Activated CD4-positive, alpha-beta memory T cell treated with anti-CD3 and anti-CD28 coated beads for 36 hours (primary cell): ENCODE results near the gene EFTUD2. TPM values are rescaled to one million over a fixed set of nuclear protein-coding genes. Genes with fewer than 3 reads are reported as not detected.
A peak's percentile ranks its signal among the peaks of the same experiment; 100 is the strongest.

ENCODE experiments used
- CTCF ChIA-PET: fragments of 350-600 bp; sonication (Branson Sonifier 250); formaldehyde crosslinking; loops from one replicate; lab custom pipeline; 2021; ENCODE audit warnings: antibody characterized with exemption, inconsistent platforms; lab: Charles Lee
- POLR2A ChIA-PET: fragments of 350-600 bp; sonication (Branson Sonifier 250); formaldehyde crosslinking; loops from one replicate; lab custom pipeline; 2021; ENCODE audit warnings: antibody characterized with exemption; lab: Charles Lee
- DNase-seq: peaks from one replicate; pipeline ENCODE4 v3.0.0-alpha.2; 2020
- H3K27ac Mint-ChIP-seq: one replicate; pipeline ENCODE4 v1.8.0; 2021; ENCODE audit warnings: mixed read lengths
- H3K27me3 Mint-ChIP-seq: one replicate; pipeline ENCODE4 v1.8.0; 2021; ENCODE audit warnings: mixed read lengths
- H3K36me3 Mint-ChIP-seq: one replicate; pipeline ENCODE4 v1.8.0; 2021; ENCODE audit warnings: mixed read lengths
- H3K4me1 Mint-ChIP-seq: one replicate; pipeline ENCODE4 v1.8.0; 2021; ENCODE audit warnings: low read depth, mixed read lengths
- H3K4me3 Mint-ChIP-seq: one replicate; pipeline ENCODE4 v1.8.0; 2021; ENCODE audit warnings: mild to moderate bottlenecking, mixed read lengths
- H3K9me3 Mint-ChIP-seq: one replicate; pipeline ENCODE4 v1.8.0; 2021; ENCODE audit warnings: mixed read lengths
- intact Hi-C: fragments of 100-400 bp; cut with micrococcal nuclease; formaldehyde crosslinking; loops from one replicate; pipeline ENCODE4 v1.15.1; 2023
- total RNA-seq, 2 experiments: library from RNA; stranded (reverse); gene quantifications; one replicate each; pipeline ENCODE4 v1.2.3, GENCODE V29; 2021

EFTUD2 gene
- total RNA-seq, 2 experiments from 2014 or later: 162 to 171 TPM

DNA sequence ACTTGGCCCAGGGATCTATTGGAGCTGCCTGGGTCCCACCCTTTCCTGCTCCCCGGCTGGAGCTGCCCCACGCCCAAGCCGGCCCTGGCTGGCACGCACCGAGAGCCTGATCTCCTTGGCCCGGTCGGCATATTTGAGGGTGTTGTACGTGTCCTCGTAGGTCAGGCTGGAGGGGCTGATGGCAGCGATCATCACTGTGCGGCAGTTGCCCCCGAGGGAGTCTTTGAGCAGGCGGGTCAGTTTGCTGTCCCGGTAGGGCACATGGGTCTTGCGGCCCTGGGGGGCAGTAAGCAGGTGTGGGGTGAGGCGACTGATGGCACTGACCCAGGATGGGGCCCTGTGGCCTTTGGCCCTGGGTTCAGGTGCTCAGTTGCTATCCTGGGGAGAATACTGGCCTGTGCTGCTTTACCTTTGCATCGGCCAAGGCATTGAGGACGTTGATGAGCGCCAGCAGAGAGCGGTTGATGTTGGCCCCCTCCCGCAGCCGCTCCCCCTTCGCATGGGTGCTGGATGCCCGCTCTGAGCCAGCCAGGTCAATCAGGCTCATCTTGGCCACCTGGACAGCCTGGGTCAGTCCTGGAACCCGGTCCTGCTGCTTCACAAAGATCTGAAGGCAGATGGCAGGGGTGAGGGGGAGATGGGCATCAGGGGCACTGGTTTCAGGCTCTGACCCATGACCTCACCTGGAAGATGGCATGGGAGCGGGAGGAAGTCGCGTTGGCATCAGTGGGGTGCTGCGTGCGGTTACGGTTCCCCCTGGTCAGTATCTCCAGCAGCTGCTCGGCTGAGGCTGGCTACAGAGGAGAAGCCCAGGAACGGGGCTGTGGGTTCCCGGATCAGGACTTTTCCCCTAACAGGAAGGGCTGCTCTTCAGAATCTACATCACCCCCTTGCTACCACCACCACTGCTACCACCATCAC lies 34.8 kb upstream of the EFTUD2 start:
- no peak overlapping the region for H3K4me3 Mint-ChIP-seq
- H3K27me3 Mint-ChIP-seq: no peaks in the 10 kb centered on the region
- ChIA-PET CTCF (no interaction called here), POLR2A (no interaction called here)
- H3K27ac Mint-ChIP-seq: no peak overlapping the region
- peaks cover 29% of the 10 kb centered on the region for H3K36me3 Mint-ChIP-seq
- intact Hi-C loops: no loop called here
- peak; percentile 7 for DNase-seq
- no peaks in the 10 kb centered on the region for H3K4me1 Mint-ChIP-seq
- H3K9me3 Mint-ChIP-seq: no peaks in the 10 kb centered on the region

DNA sequence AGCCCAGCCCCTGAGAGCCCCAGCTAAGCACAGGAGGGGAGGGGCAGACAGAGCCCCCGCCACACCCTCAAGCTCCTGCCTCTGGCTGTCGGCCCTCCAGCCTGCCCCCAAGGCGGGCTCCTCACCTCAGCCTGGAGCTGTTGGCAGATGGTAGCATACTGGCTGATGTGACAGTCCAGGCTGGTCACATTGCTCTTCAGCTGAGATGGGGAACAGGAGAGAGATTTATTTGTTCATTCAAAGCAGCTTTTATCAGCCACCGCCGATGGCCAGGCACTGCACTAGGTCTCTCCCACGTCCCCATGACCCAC lies 33.5 kb upstream of the EFTUD2 start:
- no peak for DNase-seq
- Mint-ChIP-seq H3K27me3 (no peaks in the 10 kb centered on the region), H3K36me3 (peaks cover 32% of the 10 kb centered on the region), H3K4me1 (no peaks in the 10 kb centered on the region), H3K4me3 (no peak overlapping the region), H3K9me3 (no peaks in the 10 kb centered on the region), H3K27ac (no peak overlapping the region)
- POLR2A ChIA-PET: interaction anchor here (1.1 kb wide), 1 partner anchor 9 kb away, joined by 3 read pairs; no protein-coding TSS in a partner anchor
- CTCF ChIA-PET: interaction anchor here (2.7 kb wide), 1 partner anchor 12 kb away, joined by 11 read pairs; no protein-coding TSS in a partner anchor
- intact Hi-C loops: no loop called here

DNA sequence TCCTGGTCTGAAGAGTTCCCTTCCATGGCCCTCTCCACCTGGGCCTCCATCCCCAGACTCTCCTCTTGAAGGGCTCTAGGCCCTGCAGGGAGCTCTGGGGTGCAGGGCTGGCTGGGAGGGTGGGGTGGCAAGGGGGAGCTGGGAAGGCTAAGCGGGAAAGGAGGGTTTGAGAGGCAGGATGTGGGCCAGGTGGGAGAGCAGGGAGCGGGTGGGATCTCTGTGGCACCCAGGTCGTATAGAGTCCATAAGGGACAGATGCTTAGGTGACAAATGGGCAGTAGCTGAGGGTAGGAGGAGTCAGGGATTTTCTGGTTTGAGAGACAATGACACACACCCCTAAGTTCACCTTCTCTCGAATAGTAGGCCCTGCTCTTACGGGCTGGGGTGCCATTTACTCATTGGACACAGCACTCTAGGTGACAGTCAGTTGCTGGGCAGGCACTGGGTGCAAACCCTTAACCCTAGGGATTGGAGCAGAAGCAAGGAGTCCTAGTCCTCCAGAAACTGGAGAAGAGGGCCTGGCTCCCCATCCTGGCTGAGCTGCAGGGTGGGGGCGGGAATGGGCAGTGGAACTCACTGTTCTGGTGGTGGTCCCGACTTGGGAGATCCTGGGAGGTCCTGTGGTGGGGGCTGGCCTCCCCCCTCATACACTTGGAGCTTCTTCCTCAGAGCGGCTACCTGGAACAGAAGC lies 33.0 kb upstream of the EFTUD2 start:
- POLR2A ChIA-PET: interaction anchor here (1.1 kb wide), 1 partner anchor 9 kb away, joined by 3 read pairs; no protein-coding TSS in a partner anchor

DNA sequence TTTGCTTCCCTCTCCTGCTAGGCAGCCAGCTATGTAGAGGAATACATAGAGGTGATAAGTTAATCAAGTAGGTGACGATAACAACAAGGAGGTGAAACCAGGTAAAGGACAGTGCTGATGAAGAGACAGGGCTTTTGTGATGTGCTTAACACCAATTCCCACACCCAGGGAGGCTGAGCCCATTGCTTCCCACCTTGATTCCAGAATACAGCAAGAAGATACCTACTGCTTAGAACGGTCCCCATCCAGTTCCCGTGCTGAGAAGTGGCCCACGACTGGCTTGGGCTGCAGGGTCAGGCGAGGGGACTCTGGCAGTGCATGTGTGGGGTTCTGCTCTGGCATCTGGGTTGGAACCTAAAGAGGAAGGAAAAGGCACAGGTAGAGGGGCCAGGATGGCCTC lies 32.1 kb upstream of the EFTUD2 start:
- no peaks in the 10 kb centered on the region for H3K9me3 Mint-ChIP-seq
- H3K27me3 Mint-ChIP-seq: no peaks in the 10 kb centered on the region

More for the DNA sequence above, 33.0 kb upstream of the EFTUD2 start:
- CTCF ChIA-PET: interaction anchor here (2.7 kb wide), 1 partner anchor 12 kb away, joined by 11 read pairs; no protein-coding TSS in a partner anchor
- no peak overlapping the region for H3K4me3 Mint-ChIP-seq
- H3K4me1 Mint-ChIP-seq: no peaks in the 10 kb centered on the region
- H3K27me3 Mint-ChIP-seq: no peaks in the 10 kb centered on the region
- peaks cover 37% of the 10 kb centered on the region for H3K36me3 Mint-ChIP-seq
- no peak overlapping the region for H3K27ac Mint-ChIP-seq
- H3K9me3 Mint-ChIP-seq: no peaks in the 10 kb centered on the region
- intact Hi-C loops: no loop called here
- DNase-seq: no peak

DNA sequence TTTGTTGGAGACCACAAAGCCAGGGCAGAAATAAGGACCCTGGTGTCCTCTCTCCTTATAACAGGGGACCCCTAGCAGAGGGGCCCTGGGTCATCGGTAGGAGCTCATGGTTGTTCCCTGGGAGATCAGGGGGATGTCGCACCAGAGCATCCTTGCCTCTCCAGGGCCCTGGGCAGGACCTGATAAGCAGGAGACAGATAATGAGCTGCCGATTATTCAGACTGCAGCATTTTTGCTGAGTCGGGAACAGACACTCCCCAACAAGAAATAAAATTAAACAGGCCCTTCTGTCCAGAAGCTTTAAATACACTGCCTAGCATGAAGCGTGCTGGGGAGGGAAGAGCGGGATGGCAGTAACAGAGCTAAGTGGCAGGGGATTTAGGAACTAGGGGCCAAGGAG lies 31.4 kb upstream of the EFTUD2 start:
- intact Hi-C loops: no loop called here
- no peaks in the 10 kb centered on the region for H3K4me1 Mint-ChIP-seq
- no peaks in the 10 kb centered on the region for H3K27me3 Mint-ChIP-seq
- DNase-seq: no peak
- POLR2A ChIA-PET: no interaction called here
- H3K9me3 Mint-ChIP-seq: no peaks in the 10 kb centered on the region
- CTCF ChIA-PET: interaction anchor here (0.7 to 2.7 kb wide), 4 partner anchors 10 to 205 kb away, joined by 3 to 11 read pairs (median 3); partner anchors contain the start of gene ACBD4
- peaks cover 38% of the 10 kb centered on the region for H3K36me3 Mint-ChIP-seq
- H3K27ac Mint-ChIP-seq: no peak overlapping the region
- H3K4me3 Mint-ChIP-seq: no peak overlapping the region

More for the DNA sequence above, 32.1 kb upstream of the EFTUD2 start:
- intact Hi-C loops: no loop called here
- no peak overlapping the region for H3K4me3 Mint-ChIP-seq
- CTCF ChIA-PET: interaction anchor here (2.7 kb wide), 1 partner anchor 11 kb away, joined by 11 read pairs; no protein-coding TSS in a partner anchor
- H3K36me3 Mint-ChIP-seq: peaks cover 38% of the 10 kb centered on the region
- DNase-seq: no peak
- H3K4me1 Mint-ChIP-seq: no peaks in the 10 kb centered on the region
- POLR2A ChIA-PET: no interaction called here
- no peak overlapping the region for H3K27ac Mint-ChIP-seq

DNA sequence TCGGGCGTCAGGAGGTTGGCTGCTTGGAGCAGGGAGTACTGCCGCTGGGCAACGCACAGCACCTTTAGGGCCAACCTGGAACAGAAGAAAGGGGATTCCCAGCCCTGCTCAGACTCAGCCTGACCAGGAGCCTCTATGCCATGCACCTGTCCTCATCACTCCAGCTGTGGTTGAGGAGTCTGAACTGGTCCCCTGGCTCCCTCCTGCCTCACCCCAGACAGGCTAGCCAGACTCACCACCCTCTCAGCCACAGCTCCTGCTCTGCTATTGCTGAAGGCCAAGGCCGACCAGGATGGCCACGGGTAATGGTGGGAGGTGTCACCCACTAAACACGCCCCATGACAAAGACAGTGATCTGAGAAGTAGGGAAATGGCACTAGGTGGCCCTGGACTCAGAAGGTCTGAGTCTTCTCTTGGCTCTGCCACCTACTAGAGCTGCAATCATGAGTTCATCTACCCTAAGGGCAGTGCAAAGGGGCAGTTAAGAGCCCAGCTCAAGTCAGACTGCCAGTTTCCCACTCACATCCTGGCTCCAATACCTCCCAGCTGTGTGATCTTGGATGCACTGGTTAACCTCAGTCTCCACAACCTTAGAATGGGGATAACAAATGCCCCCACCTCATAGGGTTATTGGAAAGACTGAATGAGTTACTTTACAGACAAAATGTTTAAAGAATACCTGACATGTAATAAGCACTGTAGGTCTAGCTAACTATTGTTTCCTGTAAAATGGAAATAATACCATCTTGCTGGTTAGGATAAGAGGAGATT lies 29.9 kb upstream of the EFTUD2 start:
- Mint-ChIP-seq H3K9me3 (no peaks in the 10 kb centered on the region), H3K27me3 (no peaks in the 10 kb centered on the region), H3K4me1 (no peaks in the 10 kb centered on the region), H3K27ac (no peak overlapping the region), H3K4me3 (no peak overlapping the region), H3K36me3 (peaks cover 31% of the 10 kb centered on the region)
- no peak for DNase-seq
- intact Hi-C loops: no loop called here
- ChIA-PET CTCF (interaction anchor here (0.8 kb wide), 1 partner anchor 9 kb away, joined by 3 read pairs; no protein-coding TSS in a partner anchor), POLR2A (interaction anchor here (0.9 kb wide), 1 partner anchor 39 kb away, joined by 3 read pairs; the partner anchor contains the start of gene C1QL1)

DNA sequence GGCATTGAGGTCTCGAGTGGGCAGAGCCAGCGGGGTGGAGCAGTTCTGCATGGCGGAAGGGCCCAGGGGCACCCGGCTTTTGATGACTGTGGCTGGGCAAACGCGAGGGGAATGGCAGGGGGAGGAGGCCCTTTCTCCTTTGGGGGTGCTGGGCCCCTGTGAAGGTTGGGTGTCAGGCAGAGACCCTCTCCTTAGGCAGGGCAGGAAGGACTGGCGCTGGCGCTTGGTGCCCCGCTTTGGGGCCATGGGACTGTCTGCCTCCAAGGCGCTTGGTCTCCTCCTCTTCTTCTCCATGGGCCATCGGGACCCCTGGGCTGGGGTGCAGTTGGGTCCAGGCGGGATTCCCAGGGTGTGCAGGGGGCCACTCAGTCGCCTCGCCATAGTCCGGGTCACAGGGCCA lies 28.9 kb upstream of the EFTUD2 start:
- H3K27me3 Mint-ChIP-seq: no peaks in the 10 kb centered on the region
- POLR2A ChIA-PET: interaction anchor here (0.9 kb wide), 1 partner anchor 40 kb away, joined by 3 read pairs; the partner anchor contains the start of gene C1QL1
- no peak overlapping the region for H3K4me3 Mint-ChIP-seq
- H3K36me3 Mint-ChIP-seq: peaks cover 31% of the 10 kb centered on the region
- CTCF ChIA-PET: interaction anchor here (0.8 kb wide), 1 partner anchor 8 kb away, joined by 3 read pairs; no protein-coding TSS in a partner anchor
- intact Hi-C loops: no loop called here
- H3K9me3 Mint-ChIP-seq: no peaks in the 10 kb centered on the region
- no peak for DNase-seq
- no peak overlapping the region for H3K27ac Mint-ChIP-seq
- no peaks in the 10 kb centered on the region for H3K4me1 Mint-ChIP-seq

DNA sequence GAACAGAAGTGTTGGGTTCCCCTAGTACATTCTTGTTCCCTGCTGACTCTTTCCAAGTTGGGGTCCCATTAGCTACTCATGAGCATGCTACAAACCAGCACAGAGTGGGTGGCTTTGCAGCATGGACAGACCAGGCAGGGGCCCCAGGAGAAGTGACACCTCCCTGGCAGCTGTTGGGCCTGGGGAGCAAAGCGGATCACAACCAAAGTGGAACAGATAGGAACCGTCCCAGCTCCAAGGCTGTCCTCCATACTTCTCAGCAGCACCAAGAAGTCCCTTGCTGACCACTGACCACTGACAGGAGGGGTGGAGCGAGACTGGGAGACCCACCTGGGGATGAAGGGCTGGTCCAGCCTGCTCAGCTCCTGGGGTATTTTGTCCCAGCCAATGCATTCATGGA lies 28.5 kb upstream of the EFTUD2 start:
- ChIA-PET CTCF (interaction anchor here (1.3 kb wide), 1 partner anchor 15 kb away, joined by 3 read pairs; no protein-coding TSS in a partner anchor), POLR2A (no interaction called here)
- no peak overlapping the region for H3K4me3 Mint-ChIP-seq
- intact Hi-C loops: no loop called here
- DNase-seq: no peak
- H3K27me3 Mint-ChIP-seq: peaks cover 1% of the 10 kb centered on the region
- no peak overlapping the region for H3K27ac Mint-ChIP-seq
- H3K4me1 Mint-ChIP-seq: no peaks in the 10 kb centered on the region
- H3K9me3 Mint-ChIP-seq: no peaks in the 10 kb centered on the region
- H3K36me3 Mint-ChIP-seq: peaks cover 31% of the 10 kb centered on the region

DNA sequence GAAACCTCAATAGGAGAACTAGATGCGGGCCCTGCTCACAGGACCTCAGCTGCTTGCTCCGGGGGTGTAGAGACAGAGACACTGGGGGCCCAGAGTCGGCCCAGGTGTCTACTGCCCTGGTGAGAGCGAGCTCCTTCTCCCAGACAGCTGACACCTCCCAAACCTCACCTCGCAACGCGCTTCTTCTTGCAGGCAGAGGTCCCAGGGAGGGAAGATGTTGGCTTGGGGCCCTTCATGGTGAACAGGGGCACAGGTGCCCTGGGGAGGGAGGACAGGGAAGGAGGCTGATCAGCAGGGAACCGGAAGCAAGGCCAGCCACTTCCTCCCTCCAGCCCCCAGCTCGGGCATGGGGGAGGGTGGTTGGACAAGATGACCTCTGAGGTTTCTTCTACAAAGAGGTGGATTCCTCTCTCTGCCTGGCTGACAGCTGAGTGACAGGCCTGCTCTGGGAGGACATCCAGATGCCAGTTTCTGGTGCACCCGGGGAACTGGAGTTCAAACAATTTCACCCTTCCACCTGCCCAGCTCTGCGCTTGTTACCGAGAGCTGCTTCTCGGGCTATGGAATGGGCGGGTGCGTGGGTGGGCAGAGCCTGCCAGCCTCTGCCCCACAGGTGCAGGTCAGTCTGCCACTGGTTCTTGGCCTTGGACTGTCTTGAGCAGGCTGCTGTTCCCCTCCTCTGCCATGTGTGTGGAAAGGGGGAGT lies 27.7 kb upstream of the EFTUD2 start:
- no peak overlapping the region for H3K4me3 Mint-ChIP-seq
- ChIA-PET CTCF (interaction anchor here (1.3 kb wide), 2 partner anchors 15 to 95 kb away, joined by 3 to 5 read pairs; no protein-coding TSS in a partner anchor), POLR2A (interaction anchor here (1.3 kb wide), 1 partner anchor 98 kb away, joined by 4 read pairs; no protein-coding TSS in a partner anchor)
- intact Hi-C loops: no loop called here
- no peaks in the 10 kb centered on the region for H3K4me1 Mint-ChIP-seq
- H3K27me3 Mint-ChIP-seq: peaks cover 3% of the 10 kb centered on the region
- H3K9me3 Mint-ChIP-seq: no peaks in the 10 kb centered on the region
- no peak for DNase-seq
- H3K27ac Mint-ChIP-seq: no peak overlapping the region
- H3K36me3 Mint-ChIP-seq: peaks cover 29% of the 10 kb centered on the region

DNA sequence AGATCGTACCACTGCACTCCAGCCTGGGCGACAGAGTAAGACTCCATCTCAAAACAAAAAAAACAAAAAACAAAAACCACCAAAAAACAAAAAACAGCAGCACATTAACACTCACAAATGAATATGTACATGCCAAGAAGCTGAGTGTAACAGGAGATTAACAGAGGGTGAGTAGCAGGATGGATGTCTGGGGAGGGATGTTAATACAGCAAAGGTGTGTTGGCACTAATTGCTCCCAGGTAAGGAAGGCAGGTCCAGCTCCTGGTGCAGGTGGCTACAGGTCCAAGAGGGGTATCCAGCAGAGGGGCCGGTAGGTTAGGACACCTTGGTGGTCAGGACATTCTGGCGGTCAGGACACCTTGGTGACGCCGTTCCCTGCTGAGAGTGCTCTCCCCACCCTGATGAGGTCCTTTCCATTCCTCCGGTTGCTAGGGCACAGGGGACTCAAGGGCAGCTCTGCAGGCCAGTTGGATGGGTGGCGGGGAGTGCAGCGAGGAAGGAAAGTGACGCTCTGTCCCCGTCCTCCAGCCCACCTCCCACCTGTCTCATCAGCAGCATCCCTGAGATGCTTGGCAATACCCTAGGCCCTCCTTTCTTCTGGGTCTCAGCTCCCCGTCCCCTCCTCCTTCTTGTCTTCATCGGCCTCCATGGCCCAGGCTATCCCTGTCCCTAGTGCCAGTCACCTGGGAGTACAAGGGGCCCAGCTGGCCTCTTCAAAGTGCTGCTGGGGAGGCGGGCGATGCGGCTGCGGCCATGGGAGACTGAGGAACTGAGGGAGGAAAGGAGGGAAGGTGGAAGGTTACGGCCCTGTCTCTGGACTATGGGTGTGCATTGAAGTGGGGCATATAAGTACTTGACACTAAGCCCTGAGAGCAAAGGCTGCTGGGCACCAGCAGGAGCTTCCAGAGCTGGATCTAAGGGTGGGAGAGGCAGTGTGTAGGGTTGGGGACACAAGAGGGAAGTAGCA lies 26.8 kb upstream of the EFTUD2 start:
- no peak overlapping the region for H3K4me3 Mint-ChIP-seq
- peaks cover 26% of the 10 kb centered on the region for H3K36me3 Mint-ChIP-seq
- no peaks in the 10 kb centered on the region for H3K4me1 Mint-ChIP-seq
- no peak for DNase-seq
- ChIA-PET CTCF (interaction anchor here (1.2 to 1.3 kb wide), 3 partner anchors 14 to 209 kb away, joined by 3 to 5 read pairs (median 4); partner anchors contain the start of gene ACBD4), POLR2A (interaction anchor here (0.6 to 1.3 kb wide), 2 partner anchors 99 to 289 kb away, joined by 4 read pairs; no protein-coding TSS in a partner anchor)
- intact Hi-C loops: no loop called here
- H3K9me3 Mint-ChIP-seq: no peaks in the 10 kb centered on the region
- no peak overlapping the region for H3K27ac Mint-ChIP-seq
- peaks cover 7% of the 10 kb centered on the region for H3K27me3 Mint-ChIP-seq
